HL-60 (cell line): ENCODE data around the gene NCMAP.

Experiments used
- GABPA ChIP-seq: IDR thresholded peaks from 2 replicates; pipeline ENCODE4 v1.6.1; 2012; ENCODE audit warnings: low read depth
- POLR2AphosphoS5 ChIP-seq: IDR thresholded peaks from 2 replicates; pipeline ENCODE4 v1.6.1; 2012; ENCODE audit warnings: low read depth
- REST ChIP-seq: IDR thresholded peaks from 2 replicates; pipeline ENCODE4 v1.6.1; 2012; ENCODE audit warnings: low read depth; ENCODE audit not compliant: insufficient replicate concordance
- SPI1 ChIP-seq: IDR thresholded peaks from 2 replicates; pipeline ENCODE4 v1.6.1; 2012; ENCODE audit warnings: low read depth, mild to moderate bottlenecking, borderline replicate concordance
- TF ChIP-seq, protein P1 (sequence below): IDR thresholded peaks from one replicate; pipeline ENCODE4 v1.5.1; 2011; ENCODE audit warnings: low read length, control low read depth, inconsistent platforms; ENCODE audit not compliant: insufficient read depth

DNA sequence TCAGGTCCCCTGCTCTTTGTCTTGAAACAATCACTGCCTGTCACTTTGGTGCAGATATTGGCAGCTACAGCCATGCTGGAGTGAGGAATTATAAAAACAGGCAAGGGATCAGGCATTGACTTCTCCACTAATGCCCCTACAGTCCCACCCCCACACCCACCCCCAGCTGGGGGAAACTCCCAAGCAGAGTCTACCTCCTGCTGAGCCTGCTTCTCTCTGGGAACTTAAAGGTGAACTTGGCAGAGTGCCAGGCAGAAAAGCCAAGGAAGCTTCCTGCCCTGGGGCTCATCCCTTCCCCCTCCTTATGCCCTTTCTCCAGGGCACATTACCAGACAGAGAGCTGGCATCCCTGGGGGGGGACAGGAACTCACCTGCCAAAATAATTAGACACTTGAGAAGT lies 6.7 kb downstream of the NCMAP start:
- TF ChIP-seq, protein P1, sequence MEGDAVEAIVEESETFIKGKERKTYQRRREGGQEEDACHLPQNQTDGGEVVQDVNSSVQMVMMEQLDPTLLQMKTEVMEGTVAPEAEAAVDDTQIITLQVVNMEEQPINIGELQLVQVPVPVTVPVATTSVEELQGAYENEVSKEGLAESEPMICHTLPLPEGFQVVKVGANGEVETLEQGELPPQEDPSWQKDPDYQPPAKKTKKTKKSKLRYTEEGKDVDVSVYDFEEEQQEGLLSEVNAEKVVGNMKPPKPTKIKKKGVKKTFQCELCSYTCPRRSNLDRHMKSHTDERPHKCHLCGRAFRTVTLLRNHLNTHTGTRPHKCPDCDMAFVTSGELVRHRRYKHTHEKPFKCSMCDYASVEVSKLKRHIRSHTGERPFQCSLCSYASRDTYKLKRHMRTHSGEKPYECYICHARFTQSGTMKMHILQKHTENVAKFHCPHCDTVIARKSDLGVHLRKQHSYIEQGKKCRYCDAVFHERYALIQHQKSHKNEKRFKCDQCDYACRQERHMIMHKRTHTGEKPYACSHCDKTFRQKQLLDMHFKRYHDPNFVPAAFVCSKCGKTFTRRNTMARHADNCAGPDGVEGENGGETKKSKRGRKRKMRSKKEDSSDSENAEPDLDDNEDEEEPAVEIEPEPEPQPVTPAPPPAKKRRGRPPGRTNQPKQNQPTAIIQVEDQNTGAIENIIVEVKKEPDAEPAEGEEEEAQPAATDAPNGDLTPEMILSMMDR, result no peak
- TF ChIP-seq POLR2AphosphoS5 (no peak), GABPA (no peak), REST (no peak), SPI1 (no peak)
